Effector memory CD4-positive, alpha-beta T cell (primary cell): ENCODE measurements around the gene SPON1.
A peak's percentile ranks its signal among the peaks of the same experiment; 100 is the strongest.
"Not testable (repeated sequence)": the region's sequence is repeated elsewhere in the genome, so short reads cannot be mapped to it uniquely, and the experiment has no call there.

Source experiments
- DNase-seq, 3 donors: peaks; one replicate each; pipeline ENCODE4 v3.0.0-alpha.2; 2020
- H3K27ac ChIP-seq: 2 replicates; pipeline ENCODE4 v1.7.0; 2013; ENCODE audit warnings: mild to moderate bottlenecking, low read length, moderate library complexity; ENCODE audit not compliant: insufficient read depth, poor library complexity, severe bottlenecking
- H3K27me3 ChIP-seq: replicated peaks from 2 replicates; pipeline ENCODE4 v1.7.0; 2013; ENCODE audit warnings: mild to moderate bottlenecking, low read length; ENCODE audit not compliant: insufficient read depth, control insufficient read depth, poor library complexity, severe bottlenecking
- H3K36me3 ChIP-seq: 2 replicates; pipeline ENCODE4 v1.7.0; 2013; ENCODE audit warnings: mild to moderate bottlenecking, low read length, moderate library complexity; ENCODE audit not compliant: control insufficient read depth, insufficient read depth
- H3K4me1 ChIP-seq: 2 replicates; pipeline ENCODE4 v1.7.0; 2013; ENCODE audit warnings: low read length, mild to moderate bottlenecking; ENCODE audit not compliant: control insufficient read depth, insufficient read depth, poor library complexity, severe bottlenecking
- H3K4me3 ChIP-seq: 2 replicates; pipeline ENCODE4 v1.7.0; 2013; ENCODE audit warnings: low read length, low read depth, mild to moderate bottlenecking; ENCODE audit not compliant: insufficient read depth, poor library complexity, severe bottlenecking
- H3K9me3 ChIP-seq: 2 replicates; pipeline ENCODE4 v1.7.0; 2013; ENCODE audit warnings: mild to moderate bottlenecking, low read length, moderate library complexity; ENCODE audit not compliant: control insufficient read depth

SPON1 gene

GRCh38 chr11:14242187-14242586 is 279.7 kb downstream of the SPON1 start:
- no peak overlapping the region for H3K27ac ChIP-seq

GRCh38 chr11:14242733-14243132 is 280.2 kb downstream of the SPON1 start:
- H3K4me1 ChIP-seq = no peaks in the 10 kb centered on the region
- no peak overlapping the region for H3K4me3 ChIP-seq
- H3K9me3 ChIP-seq = no peaks in the 10 kb centered on the region
- no peaks in the 10 kb centered on the region for H3K27me3 ChIP-seq
- no peak overlapping the region for H3K27ac ChIP-seq
- no peak for DNase-seq
- H3K36me3 ChIP-seq = no peaks in the 10 kb centered on the region

More at GRCh38 chr11:14242187-14242586, 279.7 kb downstream of the SPON1 start:
- H3K36me3 ChIP-seq = no peaks in the 10 kb centered on the region
- H3K4me1 ChIP-seq = no peaks in the 10 kb centered on the region
- H3K9me3 ChIP-seq = no peaks in the 10 kb centered on the region
- no peak overlapping the region for H3K4me3 ChIP-seq
- no peaks in the 10 kb centered on the region for H3K27me3 ChIP-seq
- DNase-seq = no peak

DNA sequence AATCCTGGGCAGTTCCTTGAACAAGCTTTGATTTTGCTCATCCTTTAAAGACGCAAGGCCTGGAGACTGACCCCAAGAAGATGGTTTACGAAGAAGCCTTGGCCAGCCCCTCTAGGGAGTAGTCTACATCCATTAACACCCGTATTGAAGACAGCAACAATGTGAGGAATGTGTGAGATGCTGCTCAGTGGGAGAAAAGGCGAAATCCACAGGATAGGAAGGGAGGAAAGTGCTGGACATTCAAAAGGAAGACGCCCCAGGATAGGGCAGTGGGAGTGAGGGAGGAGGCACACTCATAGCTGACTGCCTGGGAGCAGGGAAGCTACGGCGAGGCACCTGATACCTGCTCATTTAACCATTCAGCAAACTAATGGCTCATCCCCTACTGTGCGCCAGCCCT is 282.4 kb downstream of the SPON1 start:
- no peaks in the 10 kb centered on the region for H3K9me3 ChIP-seq
- no peak for DNase-seq
- H3K4me1 ChIP-seq = peaks cover 12% of the 10 kb centered on the region
- H3K27ac ChIP-seq = no peak overlapping the region
- H3K4me3 ChIP-seq = no peak overlapping the region
- no peaks in the 10 kb centered on the region for H3K36me3 ChIP-seq
- H3K27me3 ChIP-seq = no peaks in the 10 kb centered on the region

- no peak for DNase-seq
- H3K9me3 ChIP-seq = no peaks in the 10 kb centered on the region
- no peaks in the 10 kb centered on the region for H3K36me3 ChIP-seq
- H3K4me1 ChIP-seq = peaks cover 12% of the 10 kb centered on the region
- H3K4me3 ChIP-seq = no peak overlapping the region
- H3K27me3 ChIP-seq = no peaks in the 10 kb centered on the region
- H3K27ac ChIP-seq = no peak overlapping the region
Observed at GRCh38 chr11:14245444-14245843, 282.9 kb downstream of the SPON1 start.

GRCh38 chr11:14248580-14248981 is 286.1 kb downstream of the SPON1 start:
- DNase-seq = no peak

GRCh38 chr11:14249121-14249963 is 286.8 kb downstream of the SPON1 start:
- no peaks in the 10 kb centered on the region for H3K27me3 ChIP-seq

More at GRCh38 chr11:14248580-14248981, 286.1 kb downstream of the SPON1 start:
- H3K27me3 ChIP-seq = no peaks in the 10 kb centered on the region
- no peak overlapping the region for H3K27ac ChIP-seq
- H3K36me3 ChIP-seq = no peaks in the 10 kb centered on the region
- peak overlapping the region; percentile 19 for H3K4me3 ChIP-seq
- peaks cover 12% of the 10 kb centered on the region for H3K4me1 ChIP-seq
- no peaks in the 10 kb centered on the region for H3K9me3 ChIP-seq

DNA sequence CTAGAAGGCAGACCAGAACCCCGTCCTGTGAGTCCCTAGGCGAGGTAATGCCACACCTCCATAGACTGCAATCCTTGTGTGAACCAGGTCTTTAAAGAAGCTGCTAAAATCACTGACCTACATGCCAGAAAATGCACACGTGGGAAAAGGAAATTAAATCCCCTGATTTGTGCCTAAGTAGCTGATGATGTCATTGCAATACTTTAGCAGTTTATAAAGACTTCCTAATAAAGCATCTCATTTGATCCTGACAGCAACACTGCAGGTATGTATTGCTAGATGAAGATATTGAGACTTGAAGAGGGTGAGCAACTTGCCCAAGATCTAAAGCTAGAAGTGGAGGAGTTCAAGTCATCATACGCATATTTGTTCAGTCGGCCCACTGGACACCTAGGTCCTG is 289.2 kb downstream of the SPON1 start:
- Histone ChIP-seq H3K9me3 (no peaks in the 10 kb centered on the region), H3K4me1 (peaks cover 12% of the 10 kb centered on the region), H3K36me3 (no peaks in the 10 kb centered on the region), H3K27me3 (no peaks in the 10 kb centered on the region), H3K4me3 (no peak overlapping the region), H3K27ac (no peak overlapping the region)
- no peak for DNase-seq

More at GRCh38 chr11:14249121-14249963, 286.8 kb downstream of the SPON1 start:
- Histone ChIP-seq H3K4me3 (peak overlapping the region; percentile 19), H3K9me3 (no peaks in the 10 kb centered on the region), H3K36me3 (no peaks in the 10 kb centered on the region), H3K4me1 (peaks cover 12% of the 10 kb centered on the region), H3K27ac (no peak overlapping the region)
- DNase-seq = peak; percentile 23 to 65 (median 46)

- H3K4me3 ChIP-seq, H3K27me3 ChIP-seq, H3K36me3 ChIP-seq, H3K27ac ChIP-seq, H3K9me3 ChIP-seq, DNase-seq: not testable (repeated sequence)
- peaks cover 12% of the 10 kb centered on the region for H3K4me1 ChIP-seq
Observed at GRCh38 chr11:14252501-14252900, 290.0 kb downstream of the SPON1 start.

DNA sequence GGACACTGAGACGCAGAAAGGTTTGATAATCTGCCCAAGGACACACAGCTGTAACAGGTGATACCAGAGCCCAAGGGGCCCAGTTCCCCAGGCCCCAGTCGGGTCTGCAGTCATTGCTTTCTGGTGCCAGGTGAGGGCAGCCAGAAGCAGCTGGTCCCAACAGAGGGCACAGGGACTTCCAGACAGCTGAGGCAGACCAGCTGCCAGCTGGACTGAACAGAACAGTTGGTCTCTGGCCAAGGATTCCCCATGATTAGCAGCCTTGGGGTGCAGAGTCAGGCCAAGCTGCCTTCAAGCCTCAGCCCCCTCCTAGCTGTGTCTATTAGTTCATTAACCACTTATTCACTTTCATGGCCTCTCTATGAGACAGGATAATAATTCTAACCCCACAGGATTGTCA is 290.9 kb downstream of the SPON1 start:
- H3K4me1 ChIP-seq = peaks cover 8% of the 10 kb centered on the region
- H3K36me3 ChIP-seq = no peaks in the 10 kb centered on the region
- no peaks in the 10 kb centered on the region for H3K27me3 ChIP-seq
- DNase-seq = no peak
- no peaks in the 10 kb centered on the region for H3K9me3 ChIP-seq
- H3K27ac ChIP-seq = no peak overlapping the region
- H3K4me3 ChIP-seq = no peak overlapping the region

DNA sequence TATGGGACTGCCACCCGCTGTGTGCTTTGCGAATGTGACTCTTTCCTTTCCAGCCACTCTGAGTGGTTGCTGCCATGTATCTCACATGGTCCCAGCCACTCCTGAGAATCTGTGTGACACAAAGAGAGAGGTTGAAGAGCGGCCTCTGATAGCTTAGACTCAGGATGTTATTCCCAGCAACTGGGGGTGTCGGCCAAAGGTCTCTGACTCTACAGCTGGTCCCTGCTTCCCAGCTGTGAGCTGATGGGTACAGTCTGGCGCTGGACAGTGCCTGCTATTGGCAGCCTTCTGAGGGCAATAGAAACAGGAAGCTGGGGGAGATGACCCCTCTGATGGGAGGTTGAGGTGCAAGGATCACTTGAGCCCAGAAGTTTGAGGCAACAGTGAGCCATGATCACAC is 291.3 kb downstream of the SPON1 start:
- no peak for DNase-seq
- no peak overlapping the region for H3K4me3 ChIP-seq
- H3K4me1 ChIP-seq = peaks cover 4% of the 10 kb centered on the region
- H3K36me3 ChIP-seq = no peaks in the 10 kb centered on the region
- H3K27ac ChIP-seq = no peak overlapping the region
- no peaks in the 10 kb centered on the region for H3K9me3 ChIP-seq
- no peaks in the 10 kb centered on the region for H3K27me3 ChIP-seq
